HG03039 (cell line): ENCODE measurements around the gene RCAN3.
A peak's percentile ranks its signal among the peaks of the same experiment; 100 is the strongest.
"Not testable (repeated sequence)": the region's sequence is repeated elsewhere in the genome, so short reads cannot be mapped to it uniquely, and the experiment has no call there.

Experiments used
- ATAC-seq: cut with Tn5 transposase; IDR thresholded peaks from one replicate; pipeline ENCODE4 v1.9.1; 2021; ENCODE audit warnings: mild to moderate bottlenecking, moderate library complexity; ENCODE audit not compliant: unreplicated experiment

Gene RCAN3

DNA sequence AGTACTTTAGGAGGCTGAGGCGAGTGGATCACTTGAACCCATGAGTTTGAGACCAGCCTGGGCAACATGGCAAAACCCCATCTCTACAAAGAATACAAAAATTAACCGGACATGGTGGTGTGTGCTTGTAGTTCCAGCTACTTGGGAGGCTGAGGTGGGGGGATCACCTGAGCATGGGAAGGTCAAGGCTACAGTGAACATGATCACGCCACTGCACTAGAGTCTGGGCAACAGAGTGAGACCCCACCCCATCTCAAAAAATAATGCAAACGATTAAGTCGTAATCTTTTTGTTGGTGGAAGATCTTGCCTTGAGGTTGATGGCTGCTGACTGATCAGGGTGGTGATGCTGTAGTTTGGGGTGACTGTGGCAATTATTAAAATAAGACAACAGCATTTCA, 6.3 kb downstream of the RCAN3 start:
- no peak for ATAC-seq

GRCh38 chr1:24513706-24514105, 11.1 kb downstream of the RCAN3 start:
- no peak for ATAC-seq

- ATAC-seq, result no peak
Observed at GRCh38 chr1:24514946-24515345, 12.3 kb downstream of the RCAN3 start.

DNA sequence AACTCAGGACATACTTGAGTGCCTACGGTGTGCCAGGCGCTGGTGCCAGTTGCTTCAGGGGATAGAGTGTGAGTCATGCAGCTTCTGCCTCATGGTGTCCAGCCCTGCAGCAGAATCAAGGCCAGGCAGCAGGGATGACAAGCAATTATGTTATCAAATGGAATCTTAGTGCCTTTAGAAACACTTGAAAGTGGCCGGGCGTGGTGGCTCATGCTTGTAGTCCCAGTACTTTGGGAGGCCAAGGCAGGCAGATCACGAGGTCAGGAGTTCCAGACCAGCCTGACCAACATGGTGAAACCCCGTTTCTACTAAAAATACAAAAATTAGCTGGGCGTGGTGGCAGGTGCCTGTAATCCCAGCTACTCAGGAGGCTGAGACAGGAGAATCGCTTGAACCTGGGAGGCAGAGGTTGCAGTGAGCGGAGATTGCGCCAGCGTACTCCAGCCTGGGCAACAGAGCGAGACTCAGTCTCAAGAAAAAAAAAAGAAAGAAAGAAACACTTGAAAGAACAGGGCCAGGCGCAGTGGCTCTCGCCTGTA, 13.1 kb downstream of the RCAN3 start:
- not testable (repeated sequence) for ATAC-seq

DNA sequence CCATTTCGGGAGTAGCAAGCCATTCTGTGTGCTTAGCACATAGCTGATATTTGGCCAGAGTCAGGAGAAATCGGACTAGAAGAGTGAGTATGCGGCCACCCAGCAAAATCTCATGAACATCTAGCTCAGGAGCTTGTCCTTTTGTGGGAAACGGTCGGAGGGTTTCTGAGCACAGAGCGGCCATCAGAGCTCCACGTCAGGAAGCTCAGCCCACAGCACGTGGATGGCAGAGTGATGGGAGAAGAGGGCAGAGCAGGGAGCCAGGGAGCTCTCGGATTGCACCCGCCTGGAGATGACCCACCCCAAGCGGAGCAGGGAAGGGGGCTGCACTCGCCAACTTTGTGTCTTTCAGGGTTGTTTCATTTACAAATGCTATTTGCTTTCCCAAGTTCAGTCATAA, 13.9 kb downstream of the RCAN3 start:
- ATAC-seq, result no peak

DNA sequence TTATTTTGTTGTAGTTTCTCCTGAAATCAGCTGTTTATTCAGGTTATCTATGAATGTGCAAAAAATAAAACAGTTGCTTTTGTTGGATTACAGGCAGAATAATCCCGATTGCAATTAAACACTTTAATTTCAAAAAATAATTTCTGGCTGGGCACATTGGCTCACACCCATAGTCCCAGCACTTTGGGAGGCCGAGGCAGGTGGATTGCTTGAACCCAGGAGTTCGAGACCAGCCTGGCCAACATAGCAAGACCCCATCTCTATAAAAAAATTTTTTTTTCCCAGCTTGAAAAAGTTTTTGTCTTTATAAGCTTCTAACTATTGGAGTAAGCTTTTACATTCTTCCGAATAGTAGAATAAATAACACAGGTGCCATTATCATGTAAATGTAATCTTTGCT, 15.3 kb downstream of the RCAN3 start:
- no peak for ATAC-seq

- not testable (repeated sequence) for ATAC-seq
Observed at GRCh38 chr1:24520282-24520681, 17.6 kb downstream of the RCAN3 start.

DNA sequence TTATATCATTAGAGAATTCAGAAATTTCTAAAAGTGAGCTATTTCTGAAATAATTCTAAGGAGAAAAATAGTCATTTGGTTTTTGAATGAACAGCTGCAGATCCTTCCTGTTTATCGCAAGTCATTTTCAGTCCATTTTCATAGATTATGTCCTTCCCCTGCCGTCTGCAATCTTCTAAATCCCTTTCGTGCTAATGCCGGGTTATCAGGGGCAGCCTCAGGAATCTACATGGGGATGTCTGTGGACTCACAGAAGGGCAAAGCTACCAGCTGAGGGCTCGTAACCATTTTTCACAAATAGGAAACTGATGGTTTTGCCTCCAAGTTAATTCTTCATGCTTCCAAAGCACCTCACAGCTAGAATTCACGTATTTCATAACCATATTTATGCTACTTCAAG, 23.0 kb downstream of the RCAN3 start:
- ATAC-seq, result no peak

- no peak for ATAC-seq
Observed at GRCh38 chr1:24526045-24526444, 23.4 kb downstream of the RCAN3 start.

- ATAC-seq, result no peak
Observed at GRCh38 chr1:24526940-24527542, 24.4 kb downstream of the RCAN3 start.

DNA sequence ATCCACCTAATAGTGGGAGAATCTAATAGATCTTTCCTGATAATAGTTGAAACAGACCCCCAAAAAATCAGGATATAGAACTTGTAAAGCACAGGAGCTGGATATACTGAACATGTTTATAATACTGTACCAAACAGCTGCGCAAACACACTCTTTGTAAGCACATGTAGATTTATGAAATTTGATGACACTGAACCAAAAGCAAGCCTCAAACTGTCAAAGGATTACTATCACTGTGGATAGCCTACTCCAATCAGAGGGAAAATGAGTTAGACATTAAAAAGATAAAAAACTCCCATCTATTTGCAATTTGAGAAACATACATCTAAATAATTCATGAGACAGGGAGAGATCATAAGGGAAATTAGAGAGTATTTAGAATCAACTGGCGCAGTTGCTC, 26.1 kb downstream of the RCAN3 start:
- no peak for ATAC-seq

DNA sequence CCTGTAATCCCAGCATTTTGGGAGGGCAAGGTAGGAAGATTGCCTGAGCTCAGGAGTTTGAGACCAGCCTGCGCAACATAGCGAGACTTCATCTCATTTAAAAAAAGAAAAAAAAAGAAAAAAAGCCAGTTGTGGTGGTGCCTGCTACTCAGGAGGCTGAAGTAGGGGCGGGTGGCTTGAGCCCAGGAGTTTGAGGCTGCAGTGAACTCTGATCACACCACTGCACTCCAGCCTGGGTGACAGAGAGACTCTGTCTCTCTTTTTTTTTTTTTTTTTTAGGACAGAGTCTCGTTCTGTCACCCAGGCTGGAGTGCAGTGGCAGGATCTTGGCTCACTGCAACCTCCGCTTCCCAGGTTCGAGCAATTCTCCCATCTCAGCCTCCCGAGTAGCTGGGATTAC, 26.7 kb downstream of the RCAN3 start:
- not testable (repeated sequence) for ATAC-seq

DNA sequence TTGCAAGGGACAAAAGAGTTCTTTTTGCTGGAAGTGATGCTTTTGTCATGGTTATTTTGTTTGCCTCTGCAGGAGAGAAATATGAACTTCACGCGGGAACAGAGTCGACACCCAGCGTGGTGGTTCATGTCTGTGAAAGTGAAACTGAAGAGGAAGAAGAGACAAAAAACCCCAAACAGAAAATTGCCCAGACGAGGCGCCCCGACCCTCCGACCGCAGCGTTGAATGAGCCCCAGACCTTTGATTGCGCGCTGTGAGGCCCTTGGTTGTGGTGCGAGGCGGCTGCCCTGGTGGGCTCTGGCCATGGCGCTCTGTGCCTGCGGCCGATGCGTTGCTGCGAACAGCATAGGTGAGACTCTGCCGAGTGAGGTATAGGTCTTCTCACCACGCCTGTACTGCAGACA, 32.4 kb downstream of the RCAN3 start:
- ATAC-seq, result no peak

GRCh38 chr1:24535778-24536177, 33.1 kb downstream of the RCAN3 start:
- no peak for ATAC-seq

- peak; percentile 50 for ATAC-seq
Observed at GRCh38 chr1:24536391-24536840, 33.8 kb downstream of the RCAN3 start.

DNA sequence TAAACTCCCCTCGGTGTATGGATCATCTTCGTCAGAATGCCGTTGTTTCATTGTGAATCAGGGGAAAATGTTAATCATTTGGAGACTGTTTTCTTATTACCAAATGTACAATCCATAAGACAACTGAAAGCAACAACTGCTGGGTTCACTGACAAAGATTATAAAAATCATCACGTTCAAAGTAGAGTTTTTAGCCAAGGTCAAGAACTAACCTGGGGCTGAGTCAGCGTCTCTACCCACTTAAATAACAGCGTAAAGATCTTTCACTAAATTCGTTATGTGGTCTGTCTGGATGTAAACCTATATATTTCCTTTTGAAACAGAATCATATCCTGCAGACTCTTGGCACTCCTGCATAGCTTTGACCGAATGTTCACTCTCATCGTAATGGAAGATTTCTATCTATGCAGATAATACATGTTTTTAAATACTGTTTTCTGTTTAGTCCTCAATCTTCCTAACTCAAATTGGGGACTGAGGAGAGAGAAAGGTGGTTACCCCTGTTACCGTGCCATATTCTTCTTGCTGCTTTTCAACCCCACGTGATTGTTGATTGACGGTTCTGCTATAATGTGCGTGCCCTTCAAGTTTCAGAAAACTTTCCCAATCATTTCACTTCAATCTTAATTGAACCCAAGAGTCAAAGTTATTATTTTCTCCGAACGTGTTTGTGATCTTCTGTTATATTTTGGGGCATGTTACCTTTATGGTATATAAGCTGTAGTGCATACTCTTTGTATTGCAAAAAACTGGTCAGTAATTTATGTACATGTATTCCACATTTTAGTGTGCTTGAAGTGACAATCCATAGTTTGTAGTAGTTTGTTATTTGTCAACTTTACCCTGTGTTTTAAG, 37.6 kb downstream of the RCAN3 start:
- no peak for ATAC-seq

GRCh38 chr1:24540906-24541710, 38.5 kb downstream of the RCAN3 start:
- ATAC-seq, result no peak

- no peak for ATAC-seq
Observed at GRCh38 chr1:24541711-24542346, 39.2 kb downstream of the RCAN3 start.

- ATAC-seq, result no peak
Observed at GRCh38 chr1:24544239-24544638, 41.6 kb downstream of the RCAN3 start.

GRCh38 chr1:24545662-24546061, 43.0 kb downstream of the RCAN3 start:
- no peak for ATAC-seq

DNA sequence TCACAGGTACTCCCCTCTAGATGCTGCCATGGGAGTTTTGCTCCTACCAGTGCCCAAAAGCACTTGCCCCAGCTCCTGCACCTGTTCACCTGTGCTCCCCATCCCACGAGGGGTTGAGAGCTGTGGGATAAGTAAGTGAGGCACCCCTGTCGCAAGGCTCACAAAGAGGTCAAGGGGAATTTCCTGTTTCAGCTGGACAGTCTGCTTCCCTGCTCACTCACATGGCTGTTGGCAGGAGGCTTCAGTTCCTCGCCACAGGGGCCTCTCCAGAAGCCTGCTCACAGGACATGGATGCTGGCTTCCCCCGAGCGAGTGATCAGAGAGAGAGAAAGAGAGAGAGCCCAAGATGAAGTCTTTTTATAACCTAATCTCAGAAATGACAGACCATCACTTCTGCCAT, 44.6 kb downstream of the RCAN3 start:
- ATAC-seq, result no peak
